Stimulated activated memory B cell treated with anti-CD40 and anti-IgM and Interleukin-4, amounts not matched to agents 10 μg/mL and 1 μg/mL and 100 μg/mL, for 72 hours (primary cell): Measurements from ENCODE around the gene OR10H1.
"Not testable (repeated sequence)": the region's sequence is repeated elsewhere in the genome, so short reads cannot be mapped to it uniquely, and the experiment has no call there.

ENCODE experiments used
- ATAC-seq: fragments of 150-1000 bp; cut with Tn5 transposase; 2 replicates; pipeline ENCODE4 v1.10.0; 2021
- H3K27ac Mint-ChIP-seq: one replicate; pipeline ENCODE4 v1.8.0; 2022; ENCODE audit warnings: mild to moderate bottlenecking, mixed read lengths
- H3K27me3 Mint-ChIP-seq: one replicate; pipeline ENCODE4 v1.8.0; 2022; ENCODE audit warnings: mixed read lengths
- H3K36me3 Mint-ChIP-seq: one replicate; pipeline ENCODE4 v1.8.0; 2022; ENCODE audit warnings: mixed read lengths
- H3K4me1 Mint-ChIP-seq: one replicate; pipeline ENCODE4 v1.8.0; 2022; ENCODE audit warnings: mixed read lengths
- H3K4me3 Mint-ChIP-seq: one replicate; pipeline ENCODE4 v1.8.0; 2022; ENCODE audit warnings: mild to moderate bottlenecking, moderate library complexity, mixed read lengths
- H3K9me3 Mint-ChIP-seq: one replicate; pipeline ENCODE4 v1.8.0; 2022; ENCODE audit warnings: mixed read lengths

OR10H1 gene, protein sequence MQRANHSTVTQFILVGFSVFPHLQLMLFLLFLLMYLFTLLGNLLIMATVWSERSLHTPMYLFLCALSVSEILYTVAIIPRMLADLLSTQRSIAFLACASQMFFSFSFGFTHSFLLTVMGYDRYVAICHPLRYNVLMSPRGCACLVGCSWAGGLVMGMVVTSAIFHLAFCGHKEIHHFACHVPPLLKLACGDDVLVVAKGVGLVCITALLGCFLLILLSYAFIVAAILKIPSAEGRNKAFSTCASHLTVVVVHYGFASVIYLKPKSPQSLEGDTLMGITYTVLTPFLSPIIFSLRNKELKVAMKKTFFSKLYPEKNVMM

DNA sequence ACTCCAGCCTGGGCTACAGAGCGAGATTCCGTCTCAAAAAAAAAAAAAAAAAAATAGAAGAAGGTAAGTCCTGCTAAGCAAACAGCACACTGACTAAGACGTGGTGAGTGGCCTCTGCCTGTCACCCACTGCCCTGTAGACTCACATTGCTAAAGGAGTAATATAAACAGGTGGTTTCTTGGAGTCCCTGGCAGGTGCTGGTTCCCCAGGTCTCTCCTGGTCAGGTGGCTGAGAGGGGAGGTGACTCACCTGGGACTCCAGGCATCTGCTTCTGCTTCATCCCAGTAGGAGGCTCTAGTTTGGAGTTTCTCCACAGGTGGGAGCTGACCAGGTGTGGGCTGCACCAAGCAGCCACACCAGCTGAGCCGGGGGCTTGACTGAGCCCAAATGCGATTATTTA, at the start of gene OR10H1:
Gene OR10H1 (minus strand): TSS at position 359 of the 400 bp plus-strand sequence. CDS start 7,627 bp downstream, outside the sequence.
- Mint-ChIP-seq H3K27me3 (peaks cover 71% of the 10 kb centered on the region), H3K9me3 (no peaks in the 10 kb centered on the region), H3K36me3 (no peaks in the 10 kb centered on the region), H3K27ac (no peak within 1 kb of the TSS), H3K4me3 (no peak within 1 kb of the TSS), H3K4me1 (peaks cover 7% of the 10 kb centered on the region)
- ATAC-seq = no peak

DNA sequence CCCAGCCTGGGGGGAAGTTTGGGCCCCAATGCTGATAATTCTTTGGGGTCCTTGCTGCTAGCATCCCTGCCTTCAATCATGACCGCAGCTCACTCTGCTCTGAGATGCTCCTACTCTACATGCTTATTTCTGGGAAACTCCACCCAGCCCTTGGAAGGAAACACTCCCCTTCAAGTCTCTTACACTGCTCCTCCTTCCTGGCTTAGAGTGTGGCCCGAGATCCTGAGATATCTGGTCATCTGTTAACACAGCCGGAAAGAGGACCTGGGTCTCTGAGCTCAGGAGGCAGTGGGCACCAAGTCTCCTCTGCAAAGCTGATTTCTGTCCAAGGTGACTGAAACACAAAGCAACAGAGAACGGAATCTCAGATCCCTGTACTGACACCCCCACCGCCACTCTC, 49.4 kb upstream of the OR10H1 start:
- Mint-ChIP-seq H3K4me3 (no peak overlapping the region), H3K4me1 (no peaks in the 10 kb centered on the region), H3K27ac (no peak overlapping the region), H3K27me3 (peaks cover 47% of the 10 kb centered on the region), H3K9me3 (no peaks in the 10 kb centered on the region), H3K36me3 (no peaks in the 10 kb centered on the region)
- no peak for ATAC-seq

DNA sequence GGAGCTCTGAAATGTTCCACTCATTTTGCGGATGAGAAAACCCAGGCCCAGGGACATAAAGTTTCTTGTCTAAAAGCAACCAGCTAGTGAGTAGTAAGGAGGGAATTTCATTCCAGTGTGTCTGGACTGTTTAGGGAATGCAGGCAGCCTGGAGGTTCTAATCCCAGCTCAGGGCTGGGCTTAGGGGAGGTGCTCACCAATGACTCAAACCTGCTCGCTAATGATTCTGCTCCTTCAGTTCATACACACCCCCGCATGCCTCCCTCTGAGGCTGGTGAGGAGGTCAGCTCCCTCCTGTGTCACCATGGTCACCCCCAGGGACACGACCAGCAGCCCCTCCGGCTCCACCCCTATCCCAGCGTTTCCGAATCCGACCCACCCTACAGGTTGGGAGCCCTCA, 47.8 kb upstream of the OR10H1 start:
- Mint-ChIP-seq H3K4me3 (no peak overlapping the region), H3K27ac (no peak overlapping the region), H3K9me3 (no peaks in the 10 kb centered on the region), H3K27me3 (peaks cover 43% of the 10 kb centered on the region), H3K4me1 (no peaks in the 10 kb centered on the region), H3K36me3 (no peaks in the 10 kb centered on the region)
- ATAC-seq = no peak

DNA sequence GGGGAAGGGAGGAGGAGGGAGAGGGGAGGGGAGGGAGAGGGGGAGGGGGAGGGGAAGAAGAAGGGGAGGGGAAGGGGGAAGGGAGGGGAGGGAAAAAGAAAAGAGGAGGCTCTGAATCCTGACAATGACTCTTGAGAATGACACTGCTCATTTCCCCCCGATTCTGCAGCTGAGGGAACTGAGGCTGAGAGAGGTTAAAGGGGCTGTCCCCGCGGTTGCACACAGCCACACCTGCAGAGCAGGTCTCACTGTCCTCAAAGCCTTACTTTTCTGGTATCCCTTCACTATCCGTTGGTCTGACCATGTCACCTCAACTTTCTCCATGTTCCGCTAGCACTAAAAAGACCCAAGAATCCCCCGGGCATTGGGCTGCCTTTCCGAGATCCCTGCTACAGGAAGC, 47.0 kb upstream of the OR10H1 start:
- no peak for ATAC-seq
- Mint-ChIP-seq H3K27ac (no peak overlapping the region), H3K36me3 (no peaks in the 10 kb centered on the region), H3K4me3 (no peak overlapping the region), H3K9me3 (no peaks in the 10 kb centered on the region), H3K27me3 (peaks cover 40% of the 10 kb centered on the region), H3K4me1 (no peaks in the 10 kb centered on the region)

DNA sequence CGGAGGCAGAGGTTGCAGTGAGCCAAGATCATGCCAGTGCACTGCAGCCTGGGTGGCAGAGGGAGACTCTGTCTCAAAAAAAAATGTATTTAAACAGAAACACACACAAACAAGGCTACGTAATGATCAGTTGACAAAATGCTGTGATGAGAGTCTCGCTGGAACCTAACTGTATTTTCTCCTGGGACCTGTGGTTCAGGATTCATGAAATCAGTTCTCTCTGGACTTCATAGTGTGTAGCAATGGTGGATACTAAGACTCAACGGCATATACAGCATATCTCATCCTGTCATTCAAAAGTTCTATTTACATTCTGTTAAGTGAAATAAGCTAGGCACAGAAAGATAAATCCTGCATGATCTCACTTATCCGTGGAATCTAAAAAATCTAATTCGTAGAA, 45.1 kb upstream of the OR10H1 start:
- no peaks in the 10 kb centered on the region for H3K36me3 Mint-ChIP-seq
- peaks cover 46% of the 10 kb centered on the region for H3K27me3 Mint-ChIP-seq
- H3K4me3 Mint-ChIP-seq = no peak overlapping the region
- no peak for ATAC-seq
- no peaks in the 10 kb centered on the region for H3K4me1 Mint-ChIP-seq
- no peak overlapping the region for H3K27ac Mint-ChIP-seq
- H3K9me3 Mint-ChIP-seq = no peaks in the 10 kb centered on the region

DNA sequence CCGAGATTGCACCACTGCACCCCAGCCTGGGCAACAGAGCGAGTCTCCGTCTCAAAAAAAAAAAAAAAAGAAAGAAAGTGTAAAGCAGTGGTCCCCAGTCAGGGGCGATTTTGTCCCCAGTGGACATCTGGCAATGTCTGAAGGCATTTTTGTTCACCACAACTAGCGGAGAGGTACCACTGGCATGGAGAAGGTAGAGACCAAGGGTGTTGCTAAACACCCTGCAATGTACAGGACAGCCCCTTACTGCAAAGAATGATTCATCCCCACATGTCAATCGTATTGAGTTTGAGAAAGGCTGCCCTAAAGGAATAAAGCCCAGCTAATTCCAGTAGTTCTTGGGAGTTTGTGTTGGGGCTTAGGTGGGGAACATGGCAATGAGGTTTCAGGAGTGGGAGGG, 43.7 kb upstream of the OR10H1 start:
- H3K27me3 Mint-ChIP-seq = peaks cover 34% of the 10 kb centered on the region
- ATAC-seq = no peak
- H3K36me3 Mint-ChIP-seq = no peaks in the 10 kb centered on the region
- H3K9me3 Mint-ChIP-seq = no peaks in the 10 kb centered on the region
- H3K4me1 Mint-ChIP-seq = no peaks in the 10 kb centered on the region
- H3K4me3 Mint-ChIP-seq = no peak overlapping the region
- H3K27ac Mint-ChIP-seq = no peak overlapping the region

DNA sequence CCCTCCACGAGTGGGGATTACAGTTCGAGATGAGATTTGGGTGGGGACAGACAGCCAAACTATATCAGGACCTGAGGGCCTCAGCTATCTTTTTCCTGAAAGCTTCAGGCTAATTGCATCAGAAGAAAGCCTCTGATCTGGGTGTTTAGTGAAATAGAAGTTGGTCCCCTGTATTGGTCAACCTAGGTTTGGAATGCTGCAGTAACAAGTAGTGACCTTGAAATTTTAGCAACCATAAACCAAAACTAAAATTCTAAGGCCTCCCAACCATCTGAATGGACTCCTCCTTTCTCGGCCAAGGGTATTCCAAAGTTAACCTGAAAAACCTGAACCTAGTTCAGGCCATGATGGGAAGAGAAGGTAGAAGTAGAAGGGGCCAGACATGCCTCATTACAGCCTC, 34.9 kb upstream of the OR10H1 start:
- no peak overlapping the region for H3K4me3 Mint-ChIP-seq

DNA sequence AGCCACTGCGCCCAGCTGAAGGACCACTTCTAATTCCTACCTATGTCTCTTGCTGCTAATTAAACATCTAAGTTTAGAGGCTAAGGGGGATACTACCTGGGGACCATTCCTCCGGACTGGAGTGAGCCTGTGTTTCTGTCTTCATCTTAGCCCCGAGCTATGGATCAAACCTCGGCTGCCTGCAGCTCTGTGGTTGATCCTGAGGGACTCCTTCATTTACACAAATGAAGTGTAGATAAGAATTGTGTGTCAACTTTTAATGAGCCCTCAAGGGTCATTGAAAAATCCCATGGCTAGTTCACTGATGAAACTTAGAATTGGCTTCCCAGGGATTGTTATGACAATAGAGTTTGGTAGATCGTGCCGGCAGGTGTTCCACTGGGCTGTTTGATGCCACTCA, 31.5 kb upstream of the OR10H1 start:
- Mint-ChIP-seq H3K9me3 (no peaks in the 10 kb centered on the region), H3K27me3 (peaks cover 60% of the 10 kb centered on the region), H3K36me3 (no peaks in the 10 kb centered on the region), H3K4me3 (no peak overlapping the region), H3K4me1 (no peaks in the 10 kb centered on the region), H3K27ac (no peak overlapping the region)
- no peak for ATAC-seq

More for the DNA sequence above, 34.9 kb upstream of the OR10H1 start:
- Mint-ChIP-seq H3K27me3 (peaks cover 54% of the 10 kb centered on the region), H3K36me3 (no peaks in the 10 kb centered on the region), H3K27ac (no peak overlapping the region), H3K4me1 (no peaks in the 10 kb centered on the region), H3K9me3 (peaks cover 5% of the 10 kb centered on the region)
- no peak for ATAC-seq

DNA sequence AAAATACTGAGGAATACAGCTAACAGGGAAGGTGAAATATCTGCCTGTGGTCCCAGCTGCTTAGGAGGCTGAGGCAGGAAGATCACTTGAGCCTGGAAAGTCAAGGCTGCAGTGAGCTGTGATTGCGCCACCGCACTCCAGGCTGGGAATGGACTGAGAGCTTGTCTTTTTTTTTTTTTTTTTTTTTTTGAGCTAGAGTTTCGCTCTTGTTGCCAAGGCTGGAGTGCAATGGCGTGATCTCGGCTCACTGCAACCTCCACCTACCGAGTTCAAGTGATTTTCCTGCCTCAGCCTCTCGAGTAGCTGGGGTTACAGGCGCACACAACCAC, 28.4 kb upstream of the OR10H1 start:
- not testable (repeated sequence) for H3K4me3 Mint-ChIP-seq, H3K4me1 Mint-ChIP-seq, H3K9me3 Mint-ChIP-seq, ATAC-seq, H3K27ac Mint-ChIP-seq, H3K36me3 Mint-ChIP-seq
- peaks cover 50% of the 10 kb centered on the region for H3K27me3 Mint-ChIP-seq

DNA sequence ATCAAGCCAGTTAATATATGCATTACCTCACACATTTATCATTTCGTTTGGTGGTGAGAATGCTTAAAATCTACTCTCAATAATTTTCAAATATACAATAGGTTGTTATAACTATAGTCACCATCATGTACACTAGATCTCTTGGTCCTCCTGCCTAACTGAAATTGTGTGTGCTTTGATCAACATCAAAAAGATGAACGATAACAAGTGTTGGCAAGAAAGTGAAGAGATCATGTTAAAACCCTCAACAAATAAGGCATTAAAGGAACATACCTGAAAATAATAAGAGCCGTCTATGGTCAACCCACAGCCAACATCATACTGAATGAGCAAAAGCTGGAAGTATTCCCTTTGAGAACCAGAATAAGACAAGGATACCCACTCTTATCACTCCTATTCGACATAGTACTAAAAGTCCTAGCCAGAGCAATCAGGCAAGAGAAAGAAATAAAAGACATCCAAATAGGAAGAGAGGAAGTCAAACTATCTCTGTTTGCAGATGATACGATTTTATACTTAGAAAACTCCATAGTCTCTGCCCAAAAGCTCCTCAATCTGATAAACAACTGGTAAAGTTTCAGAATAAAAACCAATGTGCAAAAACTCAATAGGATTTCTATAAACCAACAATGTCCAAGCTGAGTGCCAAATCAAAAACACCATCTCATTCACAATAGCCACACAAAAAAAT, 27.9 kb upstream of the OR10H1 start:
- H3K36me3 Mint-ChIP-seq = no peaks in the 10 kb centered on the region
- ATAC-seq = no peak
- no peaks in the 10 kb centered on the region for H3K9me3 Mint-ChIP-seq
- H3K27me3 Mint-ChIP-seq = peaks cover 56% of the 10 kb centered on the region
- H3K4me1 Mint-ChIP-seq = no peaks in the 10 kb centered on the region
- no peak overlapping the region for H3K27ac Mint-ChIP-seq
- H3K4me3 Mint-ChIP-seq = no peak overlapping the region

DNA sequence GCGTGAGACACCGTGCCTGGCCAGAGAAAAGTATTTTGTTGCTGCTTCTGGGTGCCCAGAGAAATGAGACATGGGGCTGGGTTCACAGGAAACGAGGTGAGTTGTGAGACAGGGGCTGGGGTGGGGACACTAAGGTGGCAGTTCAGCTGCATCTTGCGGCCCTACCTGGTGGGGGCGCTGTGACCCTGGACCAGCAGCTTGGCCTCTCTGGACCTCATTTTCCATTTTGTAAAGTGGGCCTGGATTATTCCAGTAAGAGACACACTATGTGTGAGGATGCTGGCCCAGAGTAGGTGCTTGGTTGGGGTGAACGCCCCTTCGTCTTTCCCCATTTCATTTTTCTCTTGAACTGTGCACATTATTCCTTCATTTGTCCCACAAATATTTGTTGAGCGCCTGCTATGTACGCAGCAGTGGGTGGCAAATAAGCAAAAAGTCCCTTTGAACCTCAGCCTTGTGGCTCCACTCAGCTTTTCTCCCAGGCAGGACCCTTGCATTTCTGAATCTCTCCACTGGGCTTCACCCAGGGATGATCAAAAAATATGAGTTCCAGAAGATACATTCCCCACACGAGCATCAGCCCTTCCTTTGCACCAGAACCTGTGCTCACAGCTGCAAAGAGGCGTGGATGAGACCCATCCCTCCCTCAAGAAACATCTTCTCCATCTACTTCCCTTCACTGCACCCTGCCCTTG, 26.6 kb upstream of the OR10H1 start:
- H3K4me1 Mint-ChIP-seq = peaks cover 6% of the 10 kb centered on the region
- no peak overlapping the region for H3K4me3 Mint-ChIP-seq
- no peaks in the 10 kb centered on the region for H3K36me3 Mint-ChIP-seq
- H3K27ac Mint-ChIP-seq = no peak overlapping the region
- H3K27me3 Mint-ChIP-seq = peaks cover 50% of the 10 kb centered on the region
- no peaks in the 10 kb centered on the region for H3K9me3 Mint-ChIP-seq
- no peak for ATAC-seq

DNA sequence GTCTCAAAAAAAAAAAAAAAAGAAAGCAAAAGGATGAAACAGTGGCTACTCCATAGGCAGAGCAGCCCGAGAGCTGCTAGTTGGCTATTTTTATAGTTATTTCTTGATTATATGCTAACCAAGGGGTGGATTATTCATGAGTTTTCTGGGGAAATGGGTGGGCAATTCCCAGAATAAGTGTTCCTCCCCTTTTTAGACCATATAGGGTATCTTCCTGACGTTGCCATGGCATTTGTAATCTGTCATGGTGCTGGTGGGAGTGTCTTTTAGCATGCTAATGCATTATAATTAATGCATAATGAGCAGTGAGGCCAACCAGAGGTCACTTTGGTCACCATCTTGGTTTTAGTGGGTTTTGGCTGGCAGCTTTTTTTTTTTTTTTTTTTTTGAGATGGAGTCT, 25.4 kb upstream of the OR10H1 start:
- H3K4me1 Mint-ChIP-seq = peaks cover 11% of the 10 kb centered on the region
- no peaks in the 10 kb centered on the region for H3K36me3 Mint-ChIP-seq
- no peaks in the 10 kb centered on the region for H3K9me3 Mint-ChIP-seq
- no peak overlapping the region for H3K27ac Mint-ChIP-seq
- no peak overlapping the region for H3K4me3 Mint-ChIP-seq
- ATAC-seq = no peak
- H3K27me3 Mint-ChIP-seq = peaks cover 39% of the 10 kb centered on the region

DNA sequence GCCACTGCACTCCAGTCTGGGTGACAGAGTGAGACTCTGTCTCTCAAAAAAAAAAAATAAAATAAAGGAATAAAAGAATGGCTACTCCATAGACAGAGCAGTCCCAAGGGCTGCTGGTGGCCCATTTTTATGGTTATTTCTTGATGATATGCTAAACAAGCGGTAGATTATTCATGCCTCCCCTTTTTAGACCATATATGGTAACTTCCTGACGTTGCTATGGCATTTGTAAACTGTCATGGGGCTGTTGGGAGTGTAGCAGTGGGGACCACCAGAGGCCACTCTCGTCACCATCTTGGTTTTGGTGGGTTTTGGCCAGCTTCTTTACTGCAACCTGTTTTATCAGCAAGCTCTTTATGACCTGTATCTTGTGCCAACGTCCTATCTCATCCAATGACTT, 24.4 kb upstream of the OR10H1 start:
- H3K4me3 Mint-ChIP-seq, H3K27ac Mint-ChIP-seq: not testable (repeated sequence)

DNA sequence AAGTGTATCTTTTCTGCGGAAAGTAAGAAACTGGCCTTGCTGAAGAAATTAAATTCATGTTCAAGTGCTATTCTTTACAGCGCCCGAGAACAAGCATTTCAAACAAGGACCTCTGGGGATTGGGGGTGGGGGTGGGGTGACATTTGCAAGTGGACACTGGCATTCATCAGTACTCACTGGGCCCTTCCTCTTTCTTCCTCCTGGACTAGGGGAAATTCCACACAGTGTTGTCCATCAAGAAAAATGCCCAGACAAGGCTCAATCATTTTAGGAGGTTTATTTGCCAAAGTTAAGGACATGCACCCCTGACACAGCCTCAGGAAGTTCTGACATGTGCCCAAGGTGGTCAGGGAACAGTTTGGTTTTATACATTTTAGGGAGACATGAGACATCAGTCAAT, 22.9 kb upstream of the OR10H1 start:
- H3K27ac Mint-ChIP-seq = no peak overlapping the region
- peaks cover 14% of the 10 kb centered on the region for H3K4me1 Mint-ChIP-seq

More for the DNA sequence above, 24.4 kb upstream of the OR10H1 start:
- not testable (repeated sequence) for H3K36me3 Mint-ChIP-seq, H3K9me3 Mint-ChIP-seq, ATAC-seq
- peaks cover 14% of the 10 kb centered on the region for H3K4me1 Mint-ChIP-seq
- peaks cover 30% of the 10 kb centered on the region for H3K27me3 Mint-ChIP-seq

DNA sequence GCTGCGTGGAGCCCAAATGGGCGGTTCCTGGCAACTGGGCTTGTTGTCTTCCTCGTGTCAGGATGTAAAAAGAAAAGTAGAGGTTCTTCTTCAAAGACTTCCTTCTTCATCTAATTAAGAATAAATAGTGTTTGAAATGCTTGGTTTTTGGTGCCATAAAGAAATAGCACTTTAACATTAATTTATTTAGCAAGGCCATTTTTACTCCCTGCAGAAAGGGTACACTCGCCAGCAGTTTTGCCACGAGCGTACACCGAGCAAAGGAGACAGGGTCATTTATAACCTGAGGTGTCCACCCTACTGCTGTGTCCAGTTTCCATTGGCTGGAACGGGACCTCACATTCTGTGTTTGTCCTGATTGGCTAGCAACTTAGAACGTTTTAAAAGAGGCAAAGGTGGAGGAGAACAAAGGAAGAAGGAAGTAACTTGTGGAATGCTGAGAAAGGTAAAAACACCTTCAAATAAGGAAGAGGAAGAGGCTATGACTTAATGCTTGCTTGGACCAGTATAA, 21.8 kb upstream of the OR10H1 start:
- Mint-ChIP-seq H3K27me3 (peaks cover 18% of the 10 kb centered on the region), H3K27ac (peak overlapping the region; percentile 96), H3K9me3 (no peaks in the 10 kb centered on the region), H3K4me3 (peak overlapping the region; percentile 83), H3K4me1 (peaks cover 14% of the 10 kb centered on the region), H3K36me3 (no peaks in the 10 kb centered on the region)
- peak; percentile 24 for ATAC-seq

More for the DNA sequence above, 22.9 kb upstream of the OR10H1 start:
- ATAC-seq = no peak
- Mint-ChIP-seq H3K36me3 (no peaks in the 10 kb centered on the region), H3K27me3 (peaks cover 24% of the 10 kb centered on the region), H3K9me3 (no peaks in the 10 kb centered on the region), H3K4me3 (no peak overlapping the region)
